HG02943 (cell line): ENCODE measurements around the gene GPR55.

Source experiments
- ATAC-seq: cut with Tn5 transposase; IDR thresholded peaks from one replicate; pipeline ENCODE4 v1.9.1; 2021; ENCODE audit warnings: mild to moderate bottlenecking, low read depth, moderate library complexity; ENCODE audit not compliant: unreplicated experiment

The GPR55 gene

GRCh38 chr2:230921806-230922595, 3.0 kb downstream of the GPR55 start:
- no peak for ATAC-seq

DNA sequence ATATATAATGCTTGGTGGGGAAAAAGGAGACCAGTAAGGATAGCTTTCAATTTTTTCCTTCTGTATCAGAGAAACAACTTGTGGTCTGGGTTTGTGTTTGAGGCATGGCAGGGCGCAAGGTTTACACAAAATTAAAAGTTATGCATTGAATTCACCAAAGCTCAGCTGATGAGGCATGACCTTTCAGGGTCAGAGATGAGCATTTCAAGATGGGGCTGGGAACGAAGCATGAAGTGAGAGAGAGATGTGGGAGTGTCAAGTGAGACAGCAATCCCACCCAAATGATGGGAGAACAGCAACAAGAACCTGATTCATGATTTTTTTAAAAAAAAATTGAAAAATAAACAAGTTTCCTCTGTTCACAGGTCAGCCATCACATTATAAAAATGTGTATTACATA, 4.9 kb downstream of the GPR55 start:
- no peak for ATAC-seq

DNA sequence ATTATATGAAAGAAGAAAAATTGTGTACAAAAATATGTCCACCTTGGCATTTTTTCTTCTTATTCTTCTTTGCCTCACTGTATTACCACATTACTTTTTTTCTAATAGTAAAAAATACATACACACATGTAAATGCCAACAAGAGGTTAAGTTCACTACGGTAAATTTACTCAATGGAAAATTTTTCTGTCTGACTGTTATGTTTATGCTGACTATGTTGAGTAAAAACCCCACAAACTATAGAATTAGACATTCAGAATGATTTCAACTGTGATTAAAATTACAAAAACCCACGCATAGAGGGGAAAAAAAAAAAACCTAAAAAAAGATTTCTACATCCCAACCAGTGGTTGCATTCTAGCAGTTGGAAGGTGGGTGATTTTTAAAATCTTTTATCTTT, 5.4 kb downstream of the GPR55 start:
- no peak for ATAC-seq

DNA sequence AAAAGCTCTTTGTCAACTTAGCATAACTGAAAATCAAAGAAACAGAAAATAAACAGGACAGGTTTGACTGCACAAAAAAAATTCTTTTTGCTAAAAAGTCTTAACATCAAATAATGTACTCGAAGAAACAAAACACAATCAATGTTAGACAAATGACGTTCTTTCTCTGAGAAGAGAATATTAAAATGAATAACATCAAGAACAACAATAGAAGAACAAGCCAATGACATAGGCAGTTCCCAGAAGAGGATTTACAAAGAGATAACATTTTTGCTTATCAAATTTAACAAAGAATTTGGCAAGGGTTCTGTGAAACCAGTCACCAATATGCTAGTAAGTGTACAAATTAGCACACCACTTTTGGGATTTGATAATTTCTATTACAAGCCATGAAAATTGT, 5.8 kb downstream of the GPR55 start:
- no peak for ATAC-seq

DNA sequence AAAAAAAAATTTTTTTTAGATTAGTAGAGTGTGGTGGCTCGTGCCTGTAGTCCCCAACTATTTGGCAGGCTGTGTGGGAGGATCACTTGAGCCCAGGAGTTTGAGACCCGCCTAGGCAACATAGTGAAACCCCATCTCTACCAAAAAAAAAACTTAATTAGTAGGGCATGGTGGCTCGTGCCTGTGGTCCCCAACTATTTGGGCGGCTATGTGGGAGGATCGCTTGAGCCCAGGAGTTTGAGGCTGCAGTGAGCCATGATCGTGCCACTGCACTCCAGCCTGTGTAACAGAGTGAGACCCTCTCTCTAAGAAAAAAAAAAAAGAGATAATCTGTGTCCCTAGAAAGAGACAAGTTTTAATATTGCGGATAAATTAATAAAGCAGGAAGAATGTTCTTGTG, 8.8 kb downstream of the GPR55 start:
- no peak for ATAC-seq

DNA sequence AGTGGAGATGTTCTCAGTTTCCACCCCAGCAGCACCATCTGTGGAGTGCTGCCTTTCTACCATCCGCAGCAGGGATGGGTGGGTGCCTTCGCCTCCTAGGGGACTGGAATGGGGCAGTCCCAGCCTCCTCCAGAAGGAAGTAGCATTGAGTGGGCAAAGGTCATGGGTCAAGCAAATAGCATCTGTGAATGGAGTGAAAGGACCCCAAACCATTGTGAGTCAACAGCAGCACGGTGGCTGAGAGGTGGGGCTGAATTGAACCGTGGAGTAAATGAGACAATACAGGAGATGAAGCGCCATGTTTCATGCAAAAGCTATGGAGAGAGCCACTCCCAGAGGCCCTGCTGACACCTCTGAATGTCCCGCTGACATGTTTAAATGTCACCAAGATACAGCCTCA, 9.7 kb downstream of the GPR55 start:
- ATAC-seq, result no peak

- ATAC-seq, result no peak
Measured at GRCh38 chr2:230914886-230915285, 10.2 kb downstream of the GPR55 start.

- ATAC-seq, result no peak
Measured at GRCh38 chr2:230913406-230914143, 11.5 kb downstream of the GPR55 start.

- no peak for ATAC-seq
Measured at GRCh38 chr2:230912724-230913123, 12.3 kb downstream of the GPR55 start.

DNA sequence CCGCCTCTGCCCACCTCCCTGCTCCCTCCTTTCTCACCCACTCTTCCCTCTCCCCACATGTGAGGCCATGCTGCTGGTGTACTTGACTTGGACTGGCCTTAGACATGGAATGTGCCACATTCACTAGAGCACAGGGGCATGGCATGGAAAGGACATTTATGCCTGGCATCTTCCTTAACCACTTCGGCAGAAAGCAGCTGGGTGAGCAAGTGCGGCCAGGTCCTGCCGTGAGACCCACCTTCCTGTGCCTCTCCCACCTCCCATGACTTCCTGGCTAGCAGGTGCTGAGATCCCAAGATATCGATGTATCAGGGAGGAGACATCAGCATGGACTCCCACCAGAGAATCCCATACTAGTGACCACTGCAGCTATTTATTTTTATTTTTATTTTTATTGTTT, 13.0 kb downstream of the GPR55 start:
- no peak for ATAC-seq

GRCh38 chr2:230910546-230911177, 14.4 kb downstream of the GPR55 start:
- no peak for ATAC-seq

GRCh38 chr2:230909841-230910545, 15.0 kb downstream of the GPR55 start:
- no peak for ATAC-seq

- ATAC-seq, result no peak
Measured at GRCh38 chr2:230908595-230909191, 16.3 kb downstream of the GPR55 start.

DNA sequence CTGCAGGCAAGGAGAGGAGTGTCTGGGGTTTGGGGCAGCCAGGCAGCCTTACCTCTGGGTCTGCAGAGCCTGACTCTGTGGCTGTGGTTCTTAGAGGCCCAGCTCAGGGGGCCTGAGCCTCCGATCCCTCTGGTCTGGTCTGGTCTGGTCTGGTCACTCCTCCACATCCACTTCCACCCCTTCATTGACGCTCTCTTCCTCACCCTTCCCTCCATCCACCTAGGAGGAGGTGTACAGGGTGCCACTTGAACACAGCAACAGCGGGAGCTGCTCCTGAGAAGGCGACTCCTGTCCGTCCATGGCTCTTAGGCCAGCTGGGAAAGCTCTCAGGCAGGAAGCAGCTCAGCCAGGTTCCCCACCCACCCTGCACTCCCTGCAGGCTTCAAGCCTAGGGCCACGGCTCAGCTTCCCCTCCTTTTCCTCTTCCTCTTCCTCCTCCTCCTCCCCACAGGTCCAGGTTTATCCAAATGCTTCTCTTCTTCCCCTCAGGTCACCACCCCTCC, 16.9 kb downstream of the GPR55 start:
- ATAC-seq, result no peak

DNA sequence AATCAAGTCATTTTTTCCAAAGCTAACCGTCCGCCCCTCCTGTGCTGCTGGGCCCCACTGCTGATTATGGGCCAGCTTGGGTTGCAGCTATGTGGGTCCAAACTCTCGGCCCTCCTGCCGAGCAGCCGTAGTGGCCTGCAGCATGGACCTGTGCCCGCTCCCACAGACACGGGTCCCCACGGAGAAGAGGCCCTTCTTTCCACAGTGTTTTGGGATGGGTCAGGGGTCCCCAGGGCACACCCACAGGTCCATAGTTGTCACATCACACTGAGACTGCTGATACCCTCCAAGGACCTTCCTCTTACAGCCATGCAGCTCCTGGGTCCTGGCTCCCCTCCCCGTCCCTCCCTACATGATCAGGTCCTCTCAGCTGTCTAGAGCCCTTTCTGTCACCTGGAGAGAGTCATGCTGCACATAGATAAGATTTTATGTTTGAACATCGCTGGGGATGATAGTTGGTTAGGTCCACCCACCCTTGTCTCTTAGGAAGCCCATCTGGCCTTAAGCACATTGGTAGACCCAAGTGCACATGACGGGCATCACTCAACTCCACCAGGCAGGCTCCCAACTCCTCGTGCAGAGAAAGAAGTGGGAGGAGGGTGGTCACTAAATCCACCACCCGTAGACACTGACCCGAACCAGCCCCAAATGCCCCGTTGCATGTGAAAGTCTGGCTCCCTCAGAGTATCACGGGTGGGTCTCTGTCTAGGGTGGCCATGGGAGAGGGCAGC, 17.5 kb downstream of the GPR55 start:
- ATAC-seq, result no peak

DNA sequence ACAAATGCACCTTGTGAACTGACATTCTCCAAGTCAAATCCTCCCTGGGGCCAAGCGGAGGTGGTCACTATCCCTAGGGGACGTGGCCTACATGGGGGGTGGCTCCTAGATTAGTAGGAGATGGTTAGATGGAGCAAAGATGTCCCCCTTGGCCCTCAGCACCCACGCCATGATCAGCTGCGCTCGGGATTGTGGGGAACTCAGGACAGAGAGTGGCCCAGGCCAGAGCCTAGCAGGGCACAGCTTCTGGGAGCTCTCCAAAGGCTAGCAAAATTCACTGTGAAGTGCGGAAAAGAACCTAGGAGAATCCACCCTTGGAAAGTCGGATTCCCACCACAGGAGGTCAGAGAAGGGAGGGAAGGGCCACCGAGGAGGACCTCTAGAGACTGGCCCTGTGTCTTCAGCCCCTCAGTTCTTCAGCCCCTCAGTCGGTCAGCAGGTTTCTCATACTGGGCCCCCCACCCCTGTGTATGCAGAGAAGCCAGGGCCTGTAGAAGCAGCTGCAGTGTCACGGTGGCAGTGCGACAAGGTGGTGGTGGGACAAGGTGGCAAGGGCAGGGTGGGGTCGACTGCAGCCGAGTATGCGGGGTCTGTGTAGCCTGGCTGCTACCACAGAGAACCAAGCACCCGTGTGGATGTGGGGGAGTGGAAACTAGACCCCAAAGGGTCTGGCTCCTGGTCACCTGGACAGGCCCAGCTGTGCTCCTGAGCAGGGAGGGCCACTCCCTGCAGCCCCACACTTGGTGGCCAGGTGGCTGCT, 18.4 kb downstream of the GPR55 start:
- ATAC-seq, result no peak

GRCh38 chr2:230905448-230906421, 19.3 kb downstream of the GPR55 start:
- ATAC-seq, result no peak
